OCI-LY7 (cell line): ENCODE measurements around the gene SNX32. TPM values are rescaled to one million over a fixed set of nuclear protein-coding genes. Genes with fewer than 3 reads are reported as not detected.

Experiments used
- BruUV-seq: library from RNA; stranded (reverse); fragments of 400-500 nt; replicated peaks from 2 replicates; lab custom pipeline; 2021; lab: Mats Ljungman, UMichigan
- CTCF ChIA-PET: fragments of 300-600 bp; sonication (Branson Sonifier 250); formaldehyde crosslinking; loops from one replicate; lab custom pipeline; 2022; ENCODE audit warnings: antibody characterized with exemption; ENCODE audit not compliant: unreplicated experiment; lab: Charles Lee
- POLR2A ChIA-PET: fragments of 300-600 bp; sonication (Branson Sonifier 250); formaldehyde crosslinking; loops from one replicate; lab custom pipeline; 2022; ENCODE audit warnings: antibody characterized with exemption; lab: Charles Lee
- DNase-seq: peaks from one replicate; pipeline ENCODE4 v3.0.0-alpha.2; 2015; ENCODE audit warnings: low spot score
- H2AFZ ChIP-seq: fragments of 200-600 bp; sonication (generic), shearing (Covaris generic); 2 replicates; pipeline ENCODE4 v1.6.1; 2014; ENCODE audit warnings: mild to moderate bottlenecking, antibody characterized with exemption, low read length, moderate library complexity
- H3K27ac ChIP-seq: fragments of 200-600 bp; sonication (generic); 2 replicates; pipeline ENCODE4 v1.5.1; 2014; ENCODE audit warnings: mixed run types, low read depth, mild to moderate bottlenecking, moderate library complexity, low read length, inconsistent platforms; ENCODE audit not compliant: poor library complexity, severe bottlenecking
- H3K36me3 ChIP-seq: fragments of 200-600 bp; sonication (generic); 2 replicates; pipeline ENCODE4 v1.6.1; 2014; ENCODE audit warnings: mild to moderate bottlenecking, antibody characterized with exemption, low read length, moderate library complexity, mixed read lengths; ENCODE audit not compliant: insufficient read depth
- H3K4me1 ChIP-seq: fragments of 200-600 bp; sonication (generic); 2 replicates; pipeline ENCODE4 v1.5.1; 2014; ENCODE audit warnings: mild to moderate bottlenecking, low read length; ENCODE audit not compliant: insufficient read depth, poor library complexity, severe bottlenecking
- H3K4me2 ChIP-seq: fragments of 200-600 bp; sonication (generic); 2 replicates; pipeline ENCODE4 v1.6.1; 2014; ENCODE audit warnings: mild to moderate bottlenecking, low read length
- H3K4me3 ChIP-seq: fragments of 200-600 bp; sonication (generic); 2 replicates; pipeline ENCODE4 v1.5.1; 2014; ENCODE audit warnings: mild to moderate bottlenecking, low read depth, low read length; ENCODE audit not compliant: poor library complexity, severe bottlenecking
- H3K79me2 ChIP-seq: fragments of 200-600 bp; sonication (generic); 2 replicates; pipeline ENCODE4 v1.6.1; 2016; ENCODE audit warnings: low read depth, mild to moderate bottlenecking, low read length, moderate library complexity, mixed read lengths; ENCODE audit not compliant: insufficient read depth
- H3K9me2 ChIP-seq: fragments of 200-600 bp; sonication (generic); 2 replicates; pipeline ENCODE4 v1.6.1; 2016; ENCODE audit warnings: mild to moderate bottlenecking, low read length, mixed read lengths; ENCODE audit not compliant: insufficient read depth
- H3K9me3 ChIP-seq: fragments of 200-600 bp; sonication (generic); 2 replicates; pipeline ENCODE4 v1.6.1; 2014; ENCODE audit warnings: mild to moderate bottlenecking, mixed run types, low read length, mixed read lengths
- H4K20me1 ChIP-seq: fragments of 200-600 bp; sonication (generic); 2 replicates; pipeline ENCODE4 v1.6.1; 2014; ENCODE audit warnings: mild to moderate bottlenecking, antibody characterized with exemption, low read length, moderate library complexity, mixed read lengths; ENCODE audit not compliant: insufficient read depth
- EZH2phosphoT487 ChIP-seq: fragments of 200-600 bp; sonication (generic); IDR thresholded peaks from 2 replicates; pipeline ENCODE4 v1.6.1; 2018; ENCODE audit warnings: low read depth, borderline replicate concordance, mild to moderate bottlenecking, mixed run types, antibody characterized with exemption, low read length, moderate library complexity, mixed read lengths
- intact Hi-C: fragments of 100-400 bp; cut with micrococcal nuclease; formaldehyde crosslinking; loops from one replicate; pipeline ENCODE4 v1.10.0; 2022; ENCODE audit not compliant: unreplicated experiment
- total RNA-seq, 2 experiments: library from RNA; depleted of rRNA in 1 of 2; stranded (reverse); fragments of >200 nt in 1 of 2; shearing (Covaris generic) in 1 of 2; gene quantifications; 2 replicates each; pipeline ENCODE4 v1.2.3, GENCODE V29; 2014 to 2022
- TF ChIP-seq, protein P1 (sequence below): fragments of 200-600 bp; sonication (generic); conservative IDR thresholded peaks from 2 replicates; pipeline ENCODE4 v1.5.1; 2014; ENCODE audit warnings: mild to moderate bottlenecking, antibody characterized with exemption, low read length, moderate library complexity, mixed read lengths

Gene SNX32
- total RNA-seq, 2 experiments from 2014 or later, result not detected

DNA sequence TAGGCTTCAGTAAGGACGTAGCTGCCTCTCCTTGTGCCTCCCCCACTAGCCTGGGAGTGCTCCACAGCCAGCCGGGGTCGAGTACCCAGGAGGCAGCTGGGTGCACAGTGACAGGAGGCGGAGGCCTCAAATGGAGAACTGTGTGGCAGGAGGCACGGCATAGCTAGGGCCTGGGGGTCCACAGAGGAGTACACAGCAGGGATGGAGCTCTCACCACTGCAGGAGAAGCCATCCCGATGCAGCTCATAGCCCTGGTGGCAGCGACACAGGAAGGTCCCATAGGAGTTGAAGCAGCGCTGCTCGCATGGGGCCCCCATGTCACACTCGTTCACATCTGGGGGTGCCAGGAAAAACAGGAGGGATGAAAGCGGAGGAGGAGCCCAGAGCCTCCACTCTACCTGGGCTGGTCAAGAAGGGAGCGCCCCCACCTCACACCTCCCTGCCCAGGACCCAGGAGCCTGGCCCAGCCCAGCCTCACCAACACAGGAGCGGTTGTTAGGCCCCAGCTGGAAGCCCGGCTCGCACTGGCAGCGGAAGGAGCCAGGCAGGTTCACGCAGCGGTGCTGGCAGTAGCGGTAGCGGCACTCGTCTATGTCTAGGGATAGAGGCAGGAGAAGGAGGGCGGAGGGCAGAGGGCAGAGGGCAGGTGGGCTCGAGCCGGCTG lies 36.0 kb downstream of the SNX32 start:
- no peak overlapping the region for H3K4me2 ChIP-seq
- intact Hi-C loops, result no loop called here
- H3K36me3 ChIP-seq, result peaks cover 26% of the 10 kb centered on the region
- H3K4me1 ChIP-seq, result peaks cover 35% of the 10 kb centered on the region
- ChIA-PET CTCF (interaction anchor here (0.6 to 1.3 kb wide), 2 partner anchors 10 to 278 kb away, joined by 4 to 8 read pairs; partner anchors contain the start of gene MUS81), POLR2A (interaction anchor here (0.8 to 1.4 kb wide), 2 partner anchors 19 to 20 kb away, joined by 3 to 7 read pairs; partner anchors contain the start of genes CCDC85B and FIBP)
- H3K27ac ChIP-seq, result no peak overlapping the region
- DNase-seq, result no peak
- H3K9me3 ChIP-seq, result no peaks in the 10 kb centered on the region
- H4K20me1 ChIP-seq, result no peaks in the 10 kb centered on the region
- no peaks in the 10 kb centered on the region for H3K79me2 ChIP-seq
- H3K4me3 ChIP-seq, result no peak overlapping the region
- H2AFZ ChIP-seq, result no peak overlapping the region
- no TSS peak for BruUV-seq
- TF ChIP-seq EZH2phosphoT487, result no peak
- TF ChIP-seq, protein P1, sequence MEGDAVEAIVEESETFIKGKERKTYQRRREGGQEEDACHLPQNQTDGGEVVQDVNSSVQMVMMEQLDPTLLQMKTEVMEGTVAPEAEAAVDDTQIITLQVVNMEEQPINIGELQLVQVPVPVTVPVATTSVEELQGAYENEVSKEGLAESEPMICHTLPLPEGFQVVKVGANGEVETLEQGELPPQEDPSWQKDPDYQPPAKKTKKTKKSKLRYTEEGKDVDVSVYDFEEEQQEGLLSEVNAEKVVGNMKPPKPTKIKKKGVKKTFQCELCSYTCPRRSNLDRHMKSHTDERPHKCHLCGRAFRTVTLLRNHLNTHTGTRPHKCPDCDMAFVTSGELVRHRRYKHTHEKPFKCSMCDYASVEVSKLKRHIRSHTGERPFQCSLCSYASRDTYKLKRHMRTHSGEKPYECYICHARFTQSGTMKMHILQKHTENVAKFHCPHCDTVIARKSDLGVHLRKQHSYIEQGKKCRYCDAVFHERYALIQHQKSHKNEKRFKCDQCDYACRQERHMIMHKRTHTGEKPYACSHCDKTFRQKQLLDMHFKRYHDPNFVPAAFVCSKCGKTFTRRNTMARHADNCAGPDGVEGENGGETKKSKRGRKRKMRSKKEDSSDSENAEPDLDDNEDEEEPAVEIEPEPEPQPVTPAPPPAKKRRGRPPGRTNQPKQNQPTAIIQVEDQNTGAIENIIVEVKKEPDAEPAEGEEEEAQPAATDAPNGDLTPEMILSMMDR, result no peak
- no peaks in the 10 kb centered on the region for H3K9me2 ChIP-seq

DNA sequence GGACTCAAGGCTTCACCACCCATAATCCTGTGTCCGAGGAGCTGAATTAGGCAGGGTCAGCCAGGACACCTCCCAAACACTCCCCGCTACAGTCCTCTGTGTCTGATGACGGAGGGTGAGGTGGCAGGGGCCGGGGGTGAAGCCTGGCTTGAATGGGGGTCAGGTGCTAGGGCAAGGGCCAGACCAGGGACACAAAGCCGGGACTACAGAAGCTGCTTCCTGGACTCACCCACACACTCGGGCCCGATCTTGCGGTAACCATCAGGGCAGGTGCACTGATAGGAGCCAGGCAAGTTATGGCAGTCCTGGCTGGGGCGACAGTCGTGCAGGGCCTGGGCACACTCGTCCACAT lies 36.5 kb downstream of the SNX32 start:
- Histone ChIP-seq H3K36me3 (peaks cover 21% of the 10 kb centered on the region; the same call in 1 of the 2 replicates), H3K27ac (no peak overlapping the region), H2AFZ (no peak overlapping the region), H3K4me3 (no peak overlapping the region), H3K4me1 (peaks cover 35% of the 10 kb centered on the region), H4K20me1 (no peaks in the 10 kb centered on the region), H3K9me2 (no peaks in the 10 kb centered on the region), H3K4me2 (no peak overlapping the region), H3K9me3 (no peaks in the 10 kb centered on the region), H3K79me2 (no peaks in the 10 kb centered on the region)
- TF ChIP-seq, protein P1, result no peak
- no peak for TF ChIP-seq EZH2phosphoT487
- intact Hi-C loops, result no loop called here
- ChIA-PET CTCF (interaction anchor here (1.3 kb wide), 1 partner anchor 11 kb away, joined by 4 read pairs; the partner anchor contains the start of gene MUS81), POLR2A (interaction anchor here (0.8 kb wide), 1 partner anchor 20 kb away, joined by 3 read pairs; the partner anchor contains the start of gene CCDC85B)
- no peak for DNase-seq
- BruUV-seq, result no TSS peak
